ENCODE results near the gene MYOZ3. TPM values are rescaled to one million over a fixed set of nuclear protein-coding genes. Genes with fewer than 3 reads are reported as not detected.

The MYOZ3 gene
- total and polyA plus RNA-seq, 4 donors = 0.03 to 0.09 (median 0.04) TPM; not detected in 1

DNA sequence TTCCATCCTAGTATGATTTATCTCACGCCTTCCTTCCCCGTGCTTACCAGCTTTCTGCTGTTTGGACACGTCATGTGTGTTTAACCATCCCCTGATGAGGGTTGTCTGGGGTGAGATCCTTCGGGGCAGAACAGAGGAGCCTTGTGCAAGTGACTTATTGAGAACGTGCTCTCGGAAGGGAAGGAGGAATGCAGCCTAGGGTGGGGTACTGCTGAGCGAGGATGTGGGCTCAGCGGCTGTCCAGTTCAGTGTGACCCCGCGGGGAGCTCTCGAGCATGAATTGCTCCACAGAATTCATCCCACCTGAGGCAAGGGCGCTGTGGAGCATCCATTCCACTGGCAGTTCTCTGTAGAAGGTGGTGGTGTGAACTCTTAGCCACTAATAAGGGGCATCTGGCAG is 4.0 kb downstream of the MYOZ3 start:
- no peaks in the 10 kb centered on the region for H3K36me3 ChIP-seq (ENCODE audit: control insufficient read depth in 4 of 4, insufficient read depth in 3 of 4, low read depth in 1 of 4, low read length in 3 of 4)
- H3K9me3 ChIP-seq (ENCODE audit: control insufficient read depth in 4 of 4, low read length in 3 of 4) = no peaks in the 10 kb centered on the region
- H3K4me1 ChIP-seq (ENCODE audit: control insufficient read depth in 4 of 4, insufficient read depth in 4 of 4, low read length in 3 of 4) = no peaks in the 10 kb centered on the region
- no peaks in the 10 kb centered on the region for H3K27me3 ChIP-seq (ENCODE audit: control insufficient read depth in 4 of 4, insufficient read depth in 4 of 4, low read length in 3 of 4)
- H3K27ac ChIP-seq (ENCODE audit: low read depth in 1 of 2, low read length in 2 of 2) = no peak overlapping the region
- H3K9ac ChIP-seq (ENCODE audit: low read depth in 1 of 2, low read length in 2 of 2) = no peak overlapping the region
- 68% methylated on average over 12 of the region's 12 CpGs for WGBS
- TF ChIP-seq FOXA2 (IDR thresholded peaks at IDR 0.05) (no peak), EGR1 (IDR thresholded peaks at IDR 0.05; ENCODE audit: low read depth in 2 of 2) (no peak), RAD21 (IDR thresholded peaks at IDR 0.05) (no peak), RXRA (IDR thresholded peaks at IDR 0.05) (no peak), YY1 (IDR thresholded peaks at IDR 0.05) (no peak), SP1 (IDR thresholded peaks at IDR 0.05) (no peak), REST (IDR thresholded peaks at IDR 0.05) (no peak), HNF4G (IDR thresholded peaks at IDR 0.05) (no peak), TAF1 (conservative IDR thresholded peaks at IDR 0.05) (no peak), NR2F2 (IDR thresholded peaks at IDR 0.05) (no peak), HNF4A (conservative IDR thresholded peaks at IDR 0.05) (no peak), JUND (IDR thresholded peaks at IDR 0.05) (no peak), FOXA1 (IDR thresholded peaks at IDR 0.05) (no peak)
- TF ChIP-seq, protein P1, sequence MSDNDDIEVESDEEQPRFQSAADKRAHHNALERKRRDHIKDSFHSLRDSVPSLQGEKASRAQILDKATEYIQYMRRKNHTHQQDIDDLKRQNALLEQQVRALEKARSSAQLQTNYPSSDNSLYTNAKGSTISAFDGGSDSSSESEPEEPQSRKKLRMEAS (IDR thresholded peaks at IDR 0.05) = no peak
- TF ChIP-seq, protein P2, sequence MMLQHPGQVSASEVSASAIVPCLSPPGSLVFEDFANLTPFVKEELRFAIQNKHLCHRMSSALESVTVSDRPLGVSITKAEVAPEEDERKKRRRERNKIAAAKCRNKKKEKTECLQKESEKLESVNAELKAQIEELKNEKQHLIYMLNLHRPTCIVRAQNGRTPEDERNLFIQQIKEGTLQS (IDR thresholded peaks at IDR 0.05) = no peak
- TF ChIP-seq, protein P3, sequence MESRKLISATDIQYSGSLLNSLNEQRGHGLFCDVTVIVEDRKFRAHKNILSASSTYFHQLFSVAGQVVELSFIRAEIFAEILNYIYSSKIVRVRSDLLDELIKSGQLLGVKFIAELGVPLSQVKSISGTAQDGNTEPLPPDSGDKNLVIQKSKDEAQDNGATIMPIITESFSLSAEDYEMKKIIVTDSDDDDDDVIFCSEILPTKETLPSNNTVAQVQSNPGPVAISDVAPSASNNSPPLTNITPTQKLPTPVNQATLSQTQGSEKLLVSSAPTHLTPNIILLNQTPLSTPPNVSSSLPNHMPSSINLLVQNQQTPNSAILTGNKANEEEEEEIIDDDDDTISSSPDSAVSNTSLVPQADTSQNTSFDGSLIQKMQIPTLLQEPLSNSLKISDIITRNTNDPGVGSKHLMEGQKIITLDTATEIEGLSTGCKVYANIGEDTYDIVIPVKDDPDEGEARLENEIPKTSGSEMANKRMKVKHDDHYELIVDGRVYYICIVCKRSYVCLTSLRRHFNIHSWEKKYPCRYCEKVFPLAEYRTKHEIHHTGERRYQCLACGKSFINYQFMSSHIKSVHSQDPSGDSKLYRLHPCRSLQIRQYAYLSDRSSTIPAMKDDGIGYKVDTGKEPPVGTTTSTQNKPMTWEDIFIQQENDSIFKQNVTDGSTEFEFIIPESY (IDR thresholded peaks at IDR 0.05) = no peak
- TF ChIP-seq, protein P4, sequence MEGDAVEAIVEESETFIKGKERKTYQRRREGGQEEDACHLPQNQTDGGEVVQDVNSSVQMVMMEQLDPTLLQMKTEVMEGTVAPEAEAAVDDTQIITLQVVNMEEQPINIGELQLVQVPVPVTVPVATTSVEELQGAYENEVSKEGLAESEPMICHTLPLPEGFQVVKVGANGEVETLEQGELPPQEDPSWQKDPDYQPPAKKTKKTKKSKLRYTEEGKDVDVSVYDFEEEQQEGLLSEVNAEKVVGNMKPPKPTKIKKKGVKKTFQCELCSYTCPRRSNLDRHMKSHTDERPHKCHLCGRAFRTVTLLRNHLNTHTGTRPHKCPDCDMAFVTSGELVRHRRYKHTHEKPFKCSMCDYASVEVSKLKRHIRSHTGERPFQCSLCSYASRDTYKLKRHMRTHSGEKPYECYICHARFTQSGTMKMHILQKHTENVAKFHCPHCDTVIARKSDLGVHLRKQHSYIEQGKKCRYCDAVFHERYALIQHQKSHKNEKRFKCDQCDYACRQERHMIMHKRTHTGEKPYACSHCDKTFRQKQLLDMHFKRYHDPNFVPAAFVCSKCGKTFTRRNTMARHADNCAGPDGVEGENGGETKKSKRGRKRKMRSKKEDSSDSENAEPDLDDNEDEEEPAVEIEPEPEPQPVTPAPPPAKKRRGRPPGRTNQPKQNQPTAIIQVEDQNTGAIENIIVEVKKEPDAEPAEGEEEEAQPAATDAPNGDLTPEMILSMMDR (IDR thresholded peaks at IDR 0.05; ENCODE audit: low read depth, low read length, missing input control) = no peak
- H3K4me3 ChIP-seq (ENCODE audit: low read depth in 1 of 3, low read length in 3 of 3) = no peak overlapping the region
- DNase-seq (ENCODE audit: low spot score) = no peak

Measured in liver (tissue), 9 donors.